OCI-LY1 (cell line): ENCODE measurements around the gene GAS2L3.
"Not testable (repeated sequence)": the region's sequence is repeated elsewhere in the genome, so short reads cannot be mapped to it uniquely, and the experiment has no call there.

ENCODE experiments used
- H2AFZ ChIP-seq: fragments of 200-600 bp; sonication (generic), shearing (Covaris generic); 2 replicates; pipeline ENCODE4 v1.6.0; 2014; ENCODE audit warnings: antibody characterized with exemption, mild to moderate bottlenecking, low read length
- H3F3A ChIP-seq: fragments of 200-600 bp; sonication (generic), shearing (Covaris generic); 2 replicates; pipeline ENCODE4 v1.6.0; 2014; ENCODE audit warnings: mild to moderate bottlenecking, antibody characterized with exemption, low read length, moderate library complexity; ENCODE audit not compliant: insufficient read depth
- H3K27ac ChIP-seq: fragments of 200-600 bp; sonication (generic); 2 replicates; pipeline ENCODE4 v1.5.1; 2014; ENCODE audit warnings: low read length, mixed run types, mild to moderate bottlenecking, low read depth; ENCODE audit not compliant: poor library complexity, severe bottlenecking
- H3K27me3 ChIP-seq: fragments of 200-600 bp; sonication (generic); 2 replicates; pipeline ENCODE4 v1.6.0; 2014; ENCODE audit warnings: antibody characterized with exemption, mild to moderate bottlenecking, low read length, moderate library complexity; ENCODE audit not compliant: insufficient read depth
- H3K36me3 ChIP-seq: fragments of 200-600 bp; sonication (generic); 2 replicates; pipeline ENCODE4 v1.6.1; 2014; ENCODE audit warnings: mild to moderate bottlenecking, antibody characterized with exemption, low read length, moderate library complexity, mixed read lengths; ENCODE audit not compliant: insufficient read depth
- H3K4me1 ChIP-seq: fragments of 200-600 bp; sonication (generic); 2 replicates; pipeline ENCODE4 v1.5.1; 2014; ENCODE audit warnings: mild to moderate bottlenecking, low read length, moderate library complexity; ENCODE audit not compliant: insufficient read depth, severe bottlenecking
- H3K4me2 ChIP-seq: fragments of 200-600 bp; sonication (generic), shearing (Covaris generic); 2 replicates; pipeline ENCODE4 v1.6.1; 2014; ENCODE audit warnings: low read length
- H3K4me3 ChIP-seq: fragments of 200-600 bp; sonication (generic); 2 replicates; pipeline ENCODE4 v1.5.1; 2014; ENCODE audit warnings: low read length, low read depth, mild to moderate bottlenecking, mixed read lengths; ENCODE audit not compliant: poor library complexity, severe bottlenecking
- H3K79me2 ChIP-seq: fragments of 200-600 bp; shearing (Covaris generic); 2 replicates; pipeline ENCODE4 v1.6.1; 2016; ENCODE audit warnings: mixed run types, low read length, mixed read lengths; ENCODE audit not compliant: insufficient read depth
- H3K9ac ChIP-seq: fragments of 200-600 bp; sonication (generic), shearing (Covaris generic); 2 replicates; pipeline ENCODE4 v1.6.1; 2014; ENCODE audit warnings: mild to moderate bottlenecking, low read length, mixed read lengths
- H3K9me2 ChIP-seq: fragments of 200-600 bp; sonication (generic), shearing (Covaris generic); 2 replicates; pipeline ENCODE4 v1.6.1; 2014; ENCODE audit warnings: low read depth, mild to moderate bottlenecking, low read length, mixed read lengths
- H3K9me3 ChIP-seq: fragments of 200-600 bp; shearing (Covaris generic); 2 replicates; pipeline ENCODE4 v1.6.1; 2014; ENCODE audit warnings: low read length, mixed read lengths
- H4K20me1 ChIP-seq: fragments of 200-600 bp; sonication (generic), shearing (Covaris generic); 2 replicates; pipeline ENCODE4 v1.6.0; 2016; ENCODE audit warnings: mild to moderate bottlenecking, low read length; ENCODE audit not compliant: insufficient read depth
- EZH2 ChIP-seq: fragments of 200-600 bp; sonication (generic), shearing (Covaris generic); IDR thresholded peaks from 2 replicates; pipeline ENCODE4 v1.8.0; 2017; ENCODE audit warnings: borderline replicate concordance, mixed run types, mild to moderate bottlenecking, antibody characterized with exemption, low read length, moderate library complexity, mixed read lengths
- TF ChIP-seq, protein P1 (sequence below): fragments of 200-600 bp; sonication (generic), shearing (Covaris generic); IDR thresholded peaks from 2 replicates; pipeline ENCODE4 v1.5.1; 2017; ENCODE audit warnings: mild to moderate bottlenecking, antibody characterized with exemption, low read length, moderate library complexity, mixed read lengths

GAS2L3 gene

DNA sequence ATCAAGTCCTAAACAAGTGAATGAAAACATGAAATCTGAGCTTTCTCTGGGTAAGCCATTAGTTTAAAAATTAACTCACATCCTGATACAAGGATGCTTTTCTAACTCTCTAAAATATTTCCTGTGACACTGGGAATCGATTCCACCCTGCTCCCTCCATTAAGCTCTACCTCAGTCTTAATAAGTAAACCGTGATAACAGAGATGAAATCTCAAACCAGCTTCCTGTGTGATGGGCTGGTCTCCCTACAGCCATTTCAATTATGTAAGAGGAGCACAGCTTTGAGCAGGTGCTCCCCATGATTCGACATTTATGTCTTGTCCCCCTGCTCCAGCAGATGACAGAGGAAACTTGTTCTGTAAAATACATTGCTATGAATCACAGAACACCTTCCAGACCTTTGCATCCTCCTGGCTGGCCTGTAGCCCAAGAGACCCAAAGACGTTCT lies 59.0 kb downstream of the GAS2L3 start:
- Histone ChIP-seq H3K4me1 (no peaks in the 10 kb centered on the region), H3K4me2 (no peak overlapping the region), H4K20me1 (no peaks in the 10 kb centered on the region), H3K9me2 (no peaks in the 10 kb centered on the region), H3K9me3 (no peaks in the 10 kb centered on the region), H3F3A (no peaks in the 10 kb centered on the region), H2AFZ (no peak overlapping the region), H3K79me2 (no peaks in the 10 kb centered on the region), H3K9ac (no peak overlapping the region), H3K36me3 (no peaks in the 10 kb centered on the region), H3K27me3 (no peaks in the 10 kb centered on the region), H3K4me3 (no peak overlapping the region), H3K27ac (no peak overlapping the region)
- TF ChIP-seq, protein P1, sequence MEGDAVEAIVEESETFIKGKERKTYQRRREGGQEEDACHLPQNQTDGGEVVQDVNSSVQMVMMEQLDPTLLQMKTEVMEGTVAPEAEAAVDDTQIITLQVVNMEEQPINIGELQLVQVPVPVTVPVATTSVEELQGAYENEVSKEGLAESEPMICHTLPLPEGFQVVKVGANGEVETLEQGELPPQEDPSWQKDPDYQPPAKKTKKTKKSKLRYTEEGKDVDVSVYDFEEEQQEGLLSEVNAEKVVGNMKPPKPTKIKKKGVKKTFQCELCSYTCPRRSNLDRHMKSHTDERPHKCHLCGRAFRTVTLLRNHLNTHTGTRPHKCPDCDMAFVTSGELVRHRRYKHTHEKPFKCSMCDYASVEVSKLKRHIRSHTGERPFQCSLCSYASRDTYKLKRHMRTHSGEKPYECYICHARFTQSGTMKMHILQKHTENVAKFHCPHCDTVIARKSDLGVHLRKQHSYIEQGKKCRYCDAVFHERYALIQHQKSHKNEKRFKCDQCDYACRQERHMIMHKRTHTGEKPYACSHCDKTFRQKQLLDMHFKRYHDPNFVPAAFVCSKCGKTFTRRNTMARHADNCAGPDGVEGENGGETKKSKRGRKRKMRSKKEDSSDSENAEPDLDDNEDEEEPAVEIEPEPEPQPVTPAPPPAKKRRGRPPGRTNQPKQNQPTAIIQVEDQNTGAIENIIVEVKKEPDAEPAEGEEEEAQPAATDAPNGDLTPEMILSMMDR: no peak
- no peak for TF ChIP-seq EZH2

DNA sequence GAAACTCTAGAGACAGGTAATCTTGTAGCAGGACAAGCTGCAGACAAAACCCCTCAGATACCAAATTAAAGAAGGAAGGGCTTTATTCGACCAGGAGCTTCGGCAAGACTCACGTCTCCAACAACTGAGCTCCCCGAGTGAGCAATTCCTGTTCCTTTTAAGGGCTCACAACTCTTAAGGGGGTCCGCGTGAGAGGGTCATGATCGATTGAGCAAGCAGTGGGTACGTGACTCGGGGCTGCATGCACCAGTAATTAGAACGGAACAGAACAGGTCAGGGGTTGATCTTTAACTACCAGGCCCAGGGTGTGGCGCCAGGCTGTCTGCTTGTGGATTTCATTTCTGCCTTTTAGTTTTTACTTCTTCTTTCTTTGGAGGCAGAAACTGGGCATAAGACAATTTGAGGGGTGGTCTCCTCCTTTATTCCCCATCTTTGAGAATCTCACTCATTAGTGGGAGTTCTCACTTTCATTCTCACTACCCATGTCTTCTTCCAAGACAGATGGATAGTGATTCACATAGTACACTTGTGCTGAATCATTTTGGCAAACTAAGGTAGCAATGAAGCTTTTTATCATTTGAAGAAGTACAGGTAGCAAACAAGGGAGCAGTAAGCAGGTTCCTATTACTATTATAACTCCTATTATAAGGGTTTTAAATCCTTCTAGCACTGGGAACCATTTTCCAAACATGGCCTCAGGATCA lies 59.8 kb downstream of the GAS2L3 start:
- not testable (repeated sequence) for H3F3A ChIP-seq, H3K27ac ChIP-seq, H3K4me3 ChIP-seq, H3K4me2 ChIP-seq, H3K79me2 ChIP-seq, H3K27me3 ChIP-seq, H3K9me2 ChIP-seq, H3K4me1 ChIP-seq, H2AFZ ChIP-seq, H4K20me1 ChIP-seq, H3K36me3 ChIP-seq, H3K9ac ChIP-seq, H3K9me3 ChIP-seq

DNA sequence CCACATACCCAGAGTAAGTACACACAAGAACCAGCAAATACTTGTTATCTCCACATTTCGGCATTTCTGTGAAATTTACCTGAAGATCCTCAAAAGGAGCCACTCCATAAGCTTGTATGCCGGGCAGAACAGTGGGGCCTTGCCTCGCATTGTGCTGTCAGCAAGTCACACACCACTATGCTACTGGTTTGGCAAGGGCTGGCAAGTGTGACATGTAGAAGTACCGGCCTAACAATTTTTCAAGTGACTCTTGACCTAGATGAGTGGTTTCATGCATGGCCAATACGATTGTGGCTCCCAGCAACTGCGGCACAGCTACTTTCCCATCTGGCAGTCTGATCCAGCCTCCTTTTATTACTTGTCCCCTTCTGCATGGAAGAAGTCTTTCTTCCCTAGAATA lies 69.8 kb downstream of the GAS2L3 start:
- Histone ChIP-seq H3K36me3 (no peaks in the 10 kb centered on the region), H3K9me2 (no peaks in the 10 kb centered on the region), H3K4me3 (no peak overlapping the region), H3K4me1 (no peaks in the 10 kb centered on the region), H4K20me1 (no peaks in the 10 kb centered on the region), H3K9ac (no peak overlapping the region), H3F3A (no peaks in the 10 kb centered on the region), H3K9me3 (no peaks in the 10 kb centered on the region), H2AFZ (no peak overlapping the region), H3K27me3 (no peaks in the 10 kb centered on the region), H3K79me2 (no peaks in the 10 kb centered on the region), H3K27ac (no peak overlapping the region), H3K4me2 (no peak overlapping the region)
- TF ChIP-seq, protein P1: no peak
- no peak for TF ChIP-seq EZH2

DNA sequence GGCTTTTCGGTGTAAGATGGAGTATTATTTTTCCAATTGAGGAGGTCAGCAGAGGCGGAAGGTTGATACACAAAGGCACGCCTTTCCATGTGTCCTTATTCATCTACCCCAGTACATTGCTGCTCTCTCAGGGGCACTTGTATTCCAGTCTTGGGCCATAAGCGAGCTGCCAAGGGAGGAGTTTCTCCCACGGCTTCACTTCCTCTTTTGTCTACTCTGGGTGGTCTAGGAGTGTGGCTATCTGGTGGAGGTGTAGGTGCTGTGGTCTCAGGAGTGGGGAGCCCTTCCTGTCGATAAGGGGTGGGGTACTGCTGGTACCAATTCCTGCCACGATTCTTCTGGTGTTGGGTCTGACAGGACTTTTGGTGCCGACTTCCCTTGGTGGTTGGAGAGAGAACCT lies 73.4 kb downstream of the GAS2L3 start:
- H3K4me3 ChIP-seq: no peak overlapping the region
- TF ChIP-seq, protein P1: no peak
- TF ChIP-seq EZH2: no peak
- no peaks in the 10 kb centered on the region for H3K9me2 ChIP-seq
- H3K9ac ChIP-seq: no peak overlapping the region
- H4K20me1 ChIP-seq: no peaks in the 10 kb centered on the region
- no peak overlapping the region for H3K27ac ChIP-seq
- no peaks in the 10 kb centered on the region for H3K36me3 ChIP-seq
- no peaks in the 10 kb centered on the region for H3K27me3 ChIP-seq
- H3K4me2 ChIP-seq: no peak overlapping the region
- H3K4me1 ChIP-seq: no peaks in the 10 kb centered on the region
- H2AFZ ChIP-seq: no peak overlapping the region
- H3F3A ChIP-seq: no peaks in the 10 kb centered on the region
- no peaks in the 10 kb centered on the region for H3K9me3 ChIP-seq
- H3K79me2 ChIP-seq: no peaks in the 10 kb centered on the region
